Hematopoietic multipotent progenitor cell treated with erythropoietin and hydrocortisone succinate and interleukin-3 and kit ligand, for 4 days (in vitro differentiated cells): ENCODE data around the gene H3-3A.
A peak's percentile ranks its signal among the peaks of the same experiment; 100 is the strongest.
"Not testable (repeated sequence)": the region's sequence is repeated elsewhere in the genome, so short reads cannot be mapped to it uniquely, and the experiment has no call there.

Source experiments
- DNase-seq: peaks from one replicate; pipeline ENCODE4 v3.0.0-alpha.2; 2015

H3-3A gene

DNA sequence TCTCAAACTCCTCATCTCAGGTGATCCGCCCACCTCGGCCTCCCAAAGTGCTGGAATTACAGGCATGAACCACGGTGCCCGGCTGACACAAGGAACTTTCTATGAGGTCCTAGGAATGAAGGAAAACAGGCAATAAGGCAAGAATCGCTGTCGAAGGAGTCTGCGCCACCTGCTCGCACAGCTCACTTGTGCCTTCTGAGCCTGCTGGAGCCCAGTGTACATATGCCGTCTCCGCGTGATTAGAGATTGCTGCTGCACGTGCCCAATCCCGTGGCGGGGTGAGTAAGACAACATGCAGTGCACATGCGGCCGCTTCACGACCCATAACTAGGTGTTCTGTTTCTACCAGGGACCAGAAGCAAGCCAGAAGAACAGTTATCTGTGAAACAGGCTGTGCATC is 24.3 kb downstream of the H3-3A start:
- DNase-seq: no peak

DNA sequence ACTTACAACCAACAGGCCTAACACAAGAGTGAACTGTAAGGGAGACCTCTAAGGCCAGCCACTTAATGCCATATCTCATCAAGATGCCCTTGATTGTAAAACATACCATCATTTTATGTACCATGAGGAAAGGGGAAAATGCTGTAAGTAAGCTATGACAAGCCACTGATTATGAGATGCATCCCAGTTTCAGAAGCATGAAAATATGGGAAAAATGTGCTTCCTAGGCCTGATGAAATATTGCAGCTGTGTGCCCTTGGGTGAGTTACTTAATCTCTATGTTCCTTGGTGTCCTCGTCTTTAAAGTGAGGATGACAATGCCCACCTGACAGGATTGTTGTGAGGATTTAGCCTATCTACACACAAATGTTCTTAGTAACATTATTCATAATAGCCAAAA is 28.9 kb downstream of the H3-3A start:
- DNase-seq: no peak

DNA sequence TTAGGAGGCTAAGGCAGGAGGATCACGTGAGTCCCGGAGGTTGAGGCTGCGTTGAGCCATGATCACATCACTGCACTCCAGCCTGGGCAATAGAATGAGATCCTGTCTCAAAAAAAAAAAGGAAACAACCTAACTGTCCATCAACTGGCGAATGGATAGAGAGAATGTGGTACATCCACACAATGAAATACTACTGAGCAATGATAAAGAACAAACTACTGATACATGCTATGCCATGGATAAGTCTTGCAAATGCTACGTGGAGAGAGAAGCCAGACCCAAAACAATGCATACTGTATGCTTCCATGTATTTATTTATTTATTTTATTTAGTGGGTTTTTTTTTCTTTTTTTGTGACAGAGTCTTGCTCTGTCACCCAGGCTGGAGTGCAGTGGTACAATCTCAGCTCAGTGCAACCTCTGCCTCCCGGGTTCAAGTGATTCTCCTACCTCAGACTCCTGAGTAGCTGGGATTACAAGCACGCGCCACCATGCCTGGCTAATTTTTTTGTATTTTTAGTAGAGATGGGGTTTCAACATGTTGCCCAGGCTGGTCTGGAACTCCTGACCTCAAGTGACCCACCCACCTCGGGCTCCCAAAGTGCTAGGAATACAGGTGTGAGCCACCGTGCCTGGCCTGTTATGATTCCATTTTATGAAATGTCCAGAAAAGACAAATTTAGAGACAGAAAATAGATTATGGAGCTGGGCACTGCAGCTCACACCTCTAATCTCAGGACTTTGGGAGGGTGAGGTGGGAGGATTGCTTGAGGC is 29.7 kb downstream of the H3-3A start:
- not testable (repeated sequence) for DNase-seq

DNA sequence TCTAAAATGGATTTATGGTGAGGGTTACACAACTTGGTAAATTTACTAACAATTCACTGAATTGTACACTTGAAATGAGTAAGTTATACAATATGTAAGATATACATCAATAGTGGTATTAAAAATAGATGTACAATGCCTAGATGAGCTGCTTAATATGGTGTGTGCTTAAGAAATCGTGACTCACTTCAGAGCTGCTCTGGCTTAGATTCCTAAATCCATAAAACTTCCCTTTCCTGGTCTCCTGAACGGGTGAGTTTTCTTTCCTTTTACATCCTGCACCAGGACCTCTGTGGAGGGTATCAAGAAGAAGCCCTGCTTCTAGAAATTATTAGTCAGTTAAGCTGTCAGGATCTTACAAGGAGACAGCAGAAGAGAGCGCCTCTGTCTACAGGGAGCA is 30.4 kb downstream of the H3-3A start:
- no peak for DNase-seq

DNA sequence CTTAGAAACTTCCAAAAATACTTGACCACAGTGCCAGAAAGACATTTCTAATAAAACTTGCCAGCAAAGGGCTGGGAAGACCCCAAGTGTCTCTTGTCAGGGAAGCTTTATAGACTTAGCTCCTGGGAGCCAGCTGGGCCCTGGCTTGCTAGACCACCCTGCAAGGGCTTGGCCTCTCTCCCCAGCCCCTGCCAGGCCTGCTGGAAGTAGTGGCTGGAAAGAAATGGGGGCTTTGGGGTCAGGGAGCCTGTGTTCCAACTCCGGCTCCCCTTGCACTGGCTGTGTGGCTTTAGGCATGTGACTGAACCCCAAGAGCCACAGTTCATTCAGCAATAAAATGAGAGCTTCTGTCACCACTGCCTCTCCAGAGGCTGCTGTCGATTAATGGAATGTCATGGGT is 31.1 kb downstream of the H3-3A start:
- no peak for DNase-seq

DNA sequence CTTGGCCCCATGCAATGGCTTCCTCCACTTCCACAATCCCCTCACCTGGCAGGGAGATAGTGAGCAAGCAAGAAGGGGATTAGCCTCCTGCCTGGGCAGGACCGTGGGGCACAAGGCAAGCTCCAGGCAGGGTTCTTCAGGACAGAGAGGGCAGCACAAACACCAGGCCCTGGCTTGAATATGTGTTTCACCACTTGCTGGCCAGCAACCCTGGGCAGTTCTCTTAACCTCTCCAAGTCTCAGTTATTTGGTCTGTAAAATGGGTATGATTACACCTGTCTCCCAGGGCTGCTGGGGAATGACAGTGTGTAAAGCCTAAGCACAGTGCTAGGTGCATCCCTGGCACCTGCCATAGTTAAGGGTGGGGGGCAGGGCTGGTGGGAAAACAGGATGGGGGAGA is 31.9 kb downstream of the H3-3A start:
- no peak for DNase-seq

DNA sequence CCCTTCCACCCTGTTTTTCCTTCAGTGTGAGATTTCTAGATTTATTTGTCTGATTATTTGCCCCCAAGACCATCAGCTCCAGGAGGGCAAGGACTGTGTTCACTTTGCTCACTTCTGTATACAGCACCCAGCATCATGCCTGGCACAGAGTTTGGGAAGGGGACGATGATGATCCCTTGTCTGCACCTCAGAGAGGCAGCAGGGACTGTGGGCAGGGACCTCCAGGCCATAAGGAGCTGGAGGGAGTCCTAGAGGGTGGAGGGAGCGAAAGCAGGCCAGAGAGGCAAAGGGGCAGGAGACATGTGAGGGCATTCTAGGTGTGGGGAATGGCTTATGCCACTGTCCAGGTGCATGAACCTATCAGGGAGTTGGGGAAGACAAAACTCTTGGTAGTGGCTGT is 32.8 kb downstream of the H3-3A start:
- no peak for DNase-seq

DNA sequence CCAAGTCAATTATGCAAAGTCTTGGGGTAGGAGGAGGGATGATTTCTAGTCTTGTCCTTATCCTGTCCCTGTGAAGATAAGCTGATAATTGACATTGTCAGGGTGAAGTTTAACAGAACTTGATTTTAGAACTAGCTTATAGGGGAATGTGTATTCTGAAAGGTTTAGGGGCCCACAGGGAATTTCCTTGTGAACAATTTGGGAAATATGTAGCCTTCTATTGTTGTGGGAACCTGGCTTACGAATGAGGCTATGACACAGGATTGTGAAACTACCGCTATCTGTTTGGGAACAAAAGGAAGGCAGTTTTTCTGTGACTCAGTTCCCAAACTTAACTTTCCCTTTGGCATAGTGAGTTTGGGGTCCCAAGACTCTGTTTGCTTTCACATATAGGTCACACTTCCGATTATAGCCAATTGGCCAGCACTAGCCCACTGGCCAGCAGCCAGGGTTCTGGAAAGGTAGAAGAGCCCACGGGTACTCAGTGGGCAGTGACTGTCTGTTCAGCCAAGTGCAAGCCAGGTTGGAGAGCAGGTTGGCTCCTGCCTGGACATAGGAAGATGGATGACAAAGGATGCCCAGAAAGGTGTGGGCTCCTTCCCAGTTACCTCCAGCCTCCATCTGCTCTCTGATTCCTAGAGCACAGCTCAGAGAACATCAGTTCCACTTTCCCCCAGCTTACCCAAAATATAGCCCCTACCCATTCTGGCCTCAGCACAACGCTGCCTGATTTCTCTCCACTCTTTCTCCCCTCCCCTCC is 35.5 kb downstream of the H3-3A start:
- no peak for DNase-seq

DNA sequence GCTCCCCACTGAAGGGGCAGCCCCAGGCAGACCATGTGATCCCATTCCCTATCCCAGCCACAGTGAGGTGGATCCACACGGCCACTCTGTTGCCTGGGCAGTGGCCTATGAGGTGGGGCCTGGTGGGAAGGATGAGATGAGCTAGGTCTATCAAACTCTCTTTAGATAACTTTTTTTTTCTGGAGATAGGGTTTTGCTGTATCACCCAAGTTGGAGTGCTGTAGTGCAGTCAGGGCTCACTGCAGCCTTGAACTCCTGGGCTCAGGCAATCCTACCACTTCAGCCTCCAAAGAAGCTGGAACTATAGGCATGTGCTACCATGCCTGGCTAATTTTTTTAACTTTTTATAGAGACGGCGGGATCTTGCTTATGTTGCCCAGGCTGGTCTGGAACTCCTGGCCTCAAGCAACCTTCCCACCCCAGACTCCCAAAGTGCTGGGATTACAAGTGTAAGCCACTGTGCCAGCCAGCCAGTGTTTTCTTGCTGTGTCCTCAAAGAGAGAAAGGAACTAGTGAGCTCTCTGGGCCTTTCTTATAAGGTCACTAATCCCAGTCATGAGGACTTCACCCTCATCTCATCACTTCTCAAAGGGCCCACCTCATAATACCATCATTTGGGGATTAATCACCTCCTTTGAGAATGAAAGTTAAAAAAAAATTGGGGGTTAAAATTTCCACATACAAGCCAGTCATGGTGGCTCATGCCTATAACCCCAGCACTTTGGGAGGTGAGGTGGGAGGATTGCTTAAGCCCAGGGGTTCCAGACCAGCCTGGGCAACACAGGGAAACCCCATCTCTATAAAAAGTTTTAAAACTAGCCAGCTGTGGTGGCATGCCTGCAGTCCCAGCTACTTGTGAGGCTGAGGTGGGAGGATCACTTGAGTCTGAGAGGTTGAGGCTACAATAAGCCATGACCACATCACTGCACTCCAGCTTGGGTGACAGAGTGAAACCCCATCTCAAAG is 36.6 kb downstream of the H3-3A start:
- no peak for DNase-seq

DNA sequence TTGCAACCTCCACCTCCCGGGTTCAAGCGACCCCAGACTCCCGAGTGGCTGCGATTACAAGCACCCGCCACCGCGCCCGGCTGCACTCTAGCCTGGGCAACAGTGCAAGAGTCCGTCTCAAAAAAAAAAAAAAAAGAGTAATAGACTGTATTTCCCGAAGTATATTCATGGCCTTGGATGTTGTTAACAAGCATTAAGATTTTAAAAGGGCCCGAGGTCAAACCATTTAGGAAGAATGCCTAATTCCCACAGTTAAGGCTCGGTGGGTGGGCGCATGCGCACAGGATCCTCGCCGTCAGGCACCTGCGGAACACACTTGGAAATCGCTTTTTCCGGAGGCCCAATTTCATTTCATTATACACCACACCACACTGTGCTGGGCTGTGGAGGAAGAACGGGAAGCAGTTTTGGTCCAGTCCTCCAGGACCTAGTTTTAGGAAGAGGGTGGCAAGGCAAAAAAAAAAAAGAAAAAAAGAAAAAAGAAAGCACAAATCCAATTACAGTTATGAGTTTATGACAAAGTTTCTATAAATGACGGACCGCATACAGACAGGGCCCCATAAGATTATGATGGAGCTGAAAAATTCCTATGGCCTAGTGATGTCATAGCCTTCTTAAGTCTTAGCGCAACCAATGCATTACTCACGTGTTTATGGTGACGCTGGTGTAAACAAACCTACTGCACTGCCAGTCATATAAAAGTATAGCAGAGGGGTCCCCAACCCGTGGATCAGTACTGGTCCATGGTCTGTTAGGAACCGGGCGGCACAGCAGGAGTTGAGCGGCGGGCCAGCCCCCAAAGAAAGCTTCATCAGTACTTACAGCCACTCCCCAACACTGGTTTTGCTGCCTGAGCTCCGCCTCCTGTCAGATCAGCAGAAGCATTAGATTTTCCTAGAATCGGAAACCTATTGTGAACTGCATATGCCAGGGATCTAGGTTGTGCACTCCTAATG is 38.2 kb downstream of the H3-3A start:
- DNase-seq: peak; percentile 58

DNA sequence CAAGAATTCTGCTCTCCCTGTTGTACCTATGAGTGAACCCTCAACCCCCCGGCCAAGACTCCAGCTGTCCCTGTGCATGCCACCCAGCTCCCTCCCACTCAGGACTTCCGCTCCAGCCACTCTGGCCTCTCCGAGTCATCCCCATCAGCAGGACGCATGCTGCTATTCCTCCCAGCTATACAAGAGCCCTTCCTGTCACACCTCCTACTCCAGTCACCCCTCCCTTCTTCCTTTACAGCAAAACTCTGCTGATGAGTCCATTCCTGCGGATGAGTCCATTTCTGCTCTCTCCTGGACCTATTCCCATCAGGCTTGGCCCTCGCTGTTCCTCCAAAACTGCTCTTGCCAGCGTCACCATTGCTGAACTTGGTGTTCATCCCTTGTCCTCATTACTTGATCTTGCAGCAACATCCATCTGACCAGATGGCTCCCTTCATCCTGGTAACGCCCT is 42.2 kb downstream of the H3-3A start:
- no peak for DNase-seq

DNA sequence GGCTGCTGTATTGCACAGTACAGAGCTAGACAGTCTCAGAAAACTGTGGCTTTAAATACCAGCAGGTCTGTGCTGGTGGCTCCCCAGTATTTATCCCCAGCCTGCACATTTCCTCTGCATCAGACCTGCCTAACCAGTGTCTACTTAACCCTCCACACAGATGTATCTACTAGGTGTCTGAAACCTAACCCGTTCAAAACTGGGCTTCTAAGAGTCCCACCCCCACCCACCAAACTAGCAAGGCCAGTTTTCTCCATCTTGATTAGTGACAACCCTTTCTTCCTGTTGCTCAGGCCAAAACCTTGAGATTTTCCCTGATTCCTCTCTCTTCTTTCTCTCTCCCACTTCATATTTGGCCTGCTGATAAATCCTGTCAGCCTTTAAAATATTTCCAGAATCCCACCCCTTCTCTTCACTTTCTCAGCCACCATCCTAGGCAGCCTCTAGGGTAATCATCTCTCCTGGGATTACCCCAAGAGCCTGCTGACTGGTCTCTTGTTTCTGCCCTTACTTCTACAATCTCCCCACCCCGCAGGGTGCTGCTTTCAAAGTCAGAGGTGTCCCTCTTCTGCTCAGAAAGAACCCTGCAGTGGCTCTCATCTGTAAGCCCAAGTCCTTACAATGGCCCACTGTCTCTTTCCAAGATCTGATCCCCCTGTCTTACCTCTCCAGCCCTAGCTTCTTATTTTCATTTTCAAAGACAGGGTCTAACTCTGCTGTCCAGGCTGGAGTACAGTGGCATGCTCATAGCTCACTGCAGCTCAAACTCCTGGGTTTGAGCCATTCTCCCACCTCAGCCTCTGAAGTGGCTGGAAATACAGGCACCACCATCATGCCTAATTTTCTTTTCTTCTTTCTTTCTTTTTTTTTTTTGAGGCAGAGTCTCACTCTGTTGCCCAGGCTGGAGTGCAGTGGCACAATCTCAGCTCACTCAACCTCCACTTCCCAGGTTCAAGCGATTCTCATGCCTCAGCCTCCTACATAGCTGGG is 45.2 kb downstream of the H3-3A start:
- no peak for DNase-seq

DNA sequence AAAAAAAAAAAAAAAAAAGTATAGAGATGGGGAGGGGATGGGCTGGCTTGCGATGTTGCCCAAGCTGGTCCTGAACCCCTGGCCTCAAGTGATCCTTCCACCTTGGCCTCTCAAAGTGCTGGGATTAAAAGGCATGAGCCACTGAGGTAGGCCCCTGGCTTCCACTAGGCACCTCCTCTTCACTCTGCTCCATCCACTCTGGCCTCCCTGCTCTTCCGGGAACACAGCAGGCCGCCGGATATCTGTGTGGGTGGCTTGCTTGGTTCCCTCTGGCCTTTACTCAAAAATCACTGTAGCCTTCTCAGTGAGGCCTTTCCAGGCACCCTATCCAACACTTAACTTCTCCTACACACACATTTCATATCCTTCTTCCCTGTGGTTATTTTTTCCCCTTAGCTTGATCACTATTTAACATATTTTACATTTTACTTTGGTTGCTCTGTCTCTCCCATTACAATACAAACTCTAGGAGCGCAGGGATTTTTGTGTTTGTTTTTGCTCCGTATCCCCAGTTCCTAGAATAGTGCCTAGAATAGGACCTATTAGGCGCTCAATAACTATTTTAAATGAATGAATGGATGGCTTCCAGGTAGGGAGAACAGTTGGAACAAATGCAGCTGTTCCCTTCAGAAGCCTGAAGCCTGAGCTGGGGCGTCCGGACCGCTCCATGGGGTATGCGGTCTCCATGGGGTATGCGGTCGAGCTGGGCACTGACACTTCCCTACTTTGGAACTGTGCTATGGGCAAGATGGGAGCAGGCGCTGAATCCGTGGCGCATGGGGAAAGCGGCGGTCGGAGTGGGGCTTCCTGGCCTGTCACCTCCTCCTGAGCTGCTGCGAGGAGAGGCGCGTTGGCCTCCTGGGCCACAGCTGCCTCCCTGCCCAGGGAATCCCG is 46.7 kb downstream of the H3-3A start:
- no peak for DNase-seq

DNA sequence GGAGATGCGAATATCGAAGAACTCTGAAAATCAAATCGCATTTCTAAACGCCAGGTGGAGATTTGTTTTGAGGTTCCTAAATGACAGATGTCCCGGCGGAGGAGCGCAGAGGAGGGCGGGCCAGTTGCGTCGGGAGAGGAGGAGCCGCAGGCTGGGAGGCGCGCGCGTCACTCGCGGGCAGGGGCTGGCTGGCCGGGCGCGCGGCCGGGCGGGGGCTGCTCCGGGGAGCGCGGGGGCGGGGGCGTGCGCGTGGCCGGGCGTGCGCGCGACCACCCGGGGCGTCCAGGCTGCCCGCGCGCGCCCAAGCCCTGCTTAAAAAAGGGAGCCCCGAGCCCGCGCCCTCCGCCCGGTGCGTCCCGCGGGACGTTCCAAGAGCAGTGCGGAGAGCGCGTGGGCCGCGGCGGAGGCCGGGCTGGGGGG is 47.3 kb downstream of the H3-3A start:
- peak; percentile 94 for DNase-seq

DNA sequence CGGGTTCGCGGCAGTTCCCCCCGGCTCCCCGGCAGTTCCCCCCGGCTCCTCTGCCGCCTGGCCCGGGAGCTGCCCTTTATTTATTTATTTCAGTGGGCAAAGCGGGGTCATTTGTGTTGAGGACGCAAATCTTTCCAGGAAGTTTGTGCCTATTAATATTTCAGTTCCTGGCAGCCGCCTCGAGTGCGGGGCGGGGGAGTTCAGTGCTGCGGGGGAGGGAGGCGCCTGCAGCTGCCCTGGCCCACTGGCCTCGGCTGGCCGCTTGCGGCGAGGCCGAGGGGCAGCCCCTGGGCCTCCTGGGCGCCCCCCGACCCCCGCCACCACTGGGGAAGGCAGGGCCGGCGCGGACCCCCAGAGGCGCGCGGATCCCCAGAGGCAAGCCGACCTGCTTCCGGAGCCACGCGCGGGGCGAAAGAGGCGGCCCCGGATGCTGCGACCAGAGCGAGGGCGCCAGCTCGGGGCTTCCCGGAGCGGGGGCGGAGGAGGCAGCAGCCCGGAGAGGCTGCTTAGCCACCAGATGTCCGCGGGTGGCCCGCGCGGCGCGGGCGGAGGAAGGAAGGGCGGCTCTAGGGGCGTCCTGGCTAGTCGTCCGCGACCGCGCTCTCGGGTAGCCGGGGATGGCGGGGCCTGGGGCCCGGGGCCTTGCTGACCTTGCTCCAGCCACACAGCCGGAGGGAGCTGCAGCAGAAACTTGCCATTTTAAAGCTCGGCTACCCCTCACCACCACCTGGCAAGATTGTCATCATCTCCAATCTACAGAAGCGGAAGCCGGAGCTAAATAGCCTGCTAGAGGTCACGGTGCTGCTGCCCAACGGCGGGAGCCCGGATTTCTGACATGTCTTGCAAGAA is 48.0 kb downstream of the H3-3A start:
- DNase-seq: peak; percentile 75

DNA sequence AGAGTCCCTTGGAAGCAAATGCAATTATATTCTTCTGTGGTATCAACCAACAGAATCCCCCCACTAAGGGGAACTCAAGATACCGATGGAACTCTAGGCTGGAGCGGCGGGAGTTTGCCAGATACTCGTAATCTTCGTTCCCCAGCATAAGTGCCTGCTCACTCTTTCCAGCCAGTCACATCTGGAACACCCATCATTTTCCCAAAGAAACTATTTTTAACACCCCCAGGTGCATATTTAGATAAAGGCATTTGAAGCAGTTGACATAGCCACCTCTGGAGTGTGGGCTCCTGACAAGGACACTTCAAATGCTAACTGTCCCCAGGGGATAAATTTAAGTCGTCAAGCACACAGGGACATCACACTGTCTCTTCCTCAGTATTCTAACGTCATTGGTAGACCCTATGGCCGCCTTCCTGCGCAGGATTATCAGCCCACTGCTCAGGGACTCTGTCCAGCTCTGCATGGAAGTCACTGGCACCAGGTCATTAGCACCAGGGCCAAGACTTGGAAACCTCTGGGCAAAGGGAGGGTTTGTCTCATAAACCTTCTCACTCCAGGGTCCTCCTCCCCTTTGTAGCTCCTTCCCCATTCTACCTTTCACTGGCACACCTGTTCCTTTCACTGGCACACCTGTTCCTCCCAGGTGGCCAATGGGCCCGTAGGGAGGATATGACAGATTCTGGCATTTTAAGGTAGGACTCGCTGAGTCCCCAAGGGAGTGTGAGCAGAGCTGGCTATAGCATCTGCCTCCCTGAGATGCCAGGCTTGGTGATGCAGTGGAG is 48.8 kb downstream of the H3-3A start:
- peak; percentile 68 for DNase-seq

DNA sequence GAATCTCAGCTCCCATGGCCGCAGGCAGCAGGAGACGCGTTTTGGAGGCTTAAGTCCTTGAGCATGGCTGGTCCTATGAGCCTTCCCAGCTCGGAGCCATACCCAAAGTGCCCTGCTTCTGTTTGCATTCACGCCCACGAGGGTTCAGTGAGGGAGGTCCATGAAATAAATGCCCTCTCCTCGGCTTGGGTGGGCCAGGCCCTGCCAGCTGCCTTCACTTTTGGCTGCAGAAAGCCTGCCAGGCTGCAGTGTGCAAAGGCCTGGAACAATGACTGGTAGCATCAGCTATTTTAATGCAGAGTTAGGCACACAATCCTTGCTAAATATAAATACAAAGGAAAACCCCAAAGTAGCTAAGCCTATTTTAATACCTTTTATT is 49.4 kb downstream of the H3-3A start:
- DNase-seq: no peak

DNA sequence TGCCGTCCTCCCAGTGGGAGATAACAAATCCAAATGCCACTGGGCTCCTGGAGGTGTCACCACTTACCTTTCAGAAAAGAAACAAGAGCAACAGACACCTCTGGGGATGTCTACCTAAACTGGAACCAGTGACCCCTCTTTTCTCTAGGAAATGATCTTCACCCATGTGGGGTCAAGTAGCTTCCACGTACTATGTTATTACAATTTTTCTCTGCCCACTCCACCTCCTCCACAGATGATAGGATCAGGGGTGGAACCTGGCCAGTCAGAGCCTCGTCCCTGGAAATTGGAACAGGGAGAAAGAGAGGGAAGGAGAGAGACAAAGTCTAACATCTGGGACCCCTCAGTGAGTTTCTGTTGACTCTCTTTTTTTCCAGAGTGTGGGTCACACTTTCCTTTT is 50.1 kb downstream of the H3-3A start:
- DNase-seq: no peak
